H1 (cell line): Measurements from ENCODE around the gene HTR6. TPM values are rescaled to one million over a fixed set of nuclear protein-coding genes. Genes with fewer than 3 reads are reported as not detected.

Experiments used
- CTCF ChIA-PET: fragments of 300-600 bp; sonication (Branson Sonifier 250); formaldehyde crosslinking; loops from one replicate; lab custom pipeline; 2021; ENCODE audit not compliant: partially characterized antibody; lab: Charles Lee
- POLR2A ChIA-PET: fragments of 300-600 bp; sonication (Branson Sonifier 250); formaldehyde crosslinking; loops from one replicate; lab custom pipeline; 2021; ENCODE audit warnings: inconsistent platforms; ENCODE audit not compliant: partially characterized antibody; lab: Charles Lee
- DNase-seq, 2 experiments: peaks; one replicate each; pipeline versions ENCODE4 v3.0.0 to v3.0.0-alpha.2; 2010 to 2022; ENCODE audit warnings: low spot score in 2 of 2, low read depth in 1 of 2, mixed read lengths in 1 of 2
- FAIRE-seq: peaks from 2 replicates; lab custom pipeline; 2011; peaks lifted over from hg19 to GRCh38; lab: Jason Lieb, UNC
- H2AFZ ChIP-seq: 2 replicates; pipeline ENCODE4 v1.8.1; 2012; ENCODE audit warnings: low read length, inconsistent platforms
- H2AK5ac ChIP-seq: 2 replicates; pipeline ENCODE4 v1.6.1; 2013; ENCODE audit warnings: low read depth, low read length
- H2BK120ac ChIP-seq: replicated peaks from 2 replicates; pipeline ENCODE3; 2013; ENCODE audit warnings: low read depth, low read length, inconsistent platforms
- H2BK12ac ChIP-seq: 2 replicates; pipeline ENCODE4 v1.6.1; 2013; ENCODE audit warnings: low read depth, low read length
- H2BK15ac ChIP-seq: 2 replicates; pipeline ENCODE4 v1.6.1; 2013; ENCODE audit warnings: low read length
- H2BK20ac ChIP-seq: 2 replicates; pipeline ENCODE4 v1.6.1; 2013; ENCODE audit warnings: low read length
- H2BK5ac ChIP-seq: 2 replicates; pipeline ENCODE4 v1.6.1; 2013; ENCODE audit warnings: low read depth, low read length
- H3K14ac ChIP-seq: 2 replicates; pipeline ENCODE4 v1.6.1; 2013; ENCODE audit warnings: inconsistent platforms; ENCODE audit not compliant: insufficient read length
- H3K18ac ChIP-seq: 2 replicates; pipeline ENCODE4 v1.6.1; 2013; ENCODE audit warnings: low read length; ENCODE audit errors: extremely low read depth
- H3K23ac ChIP-seq: 2 replicates; pipeline ENCODE4 v1.6.1; 2013; ENCODE audit warnings: inconsistent platforms; ENCODE audit not compliant: insufficient read length
- H3K23me2 ChIP-seq: 2 replicates; pipeline ENCODE4 v1.6.1; 2013; ENCODE audit warnings: low read depth, low read length
- H3K27ac ChIP-seq: 2 replicates; pipeline ENCODE4 v1.6.1; 2011; ENCODE audit warnings: low read depth, low read length, inconsistent platforms
- H3K27me3 ChIP-seq, 4 experiments: replicated peaks in 1 of 4; 1 replicate in 1 of 4; 2 replicates in 3 of 4; pipeline versions ENCODE4 v1.6.1 to v1.8.1; 2011 to 2013; ENCODE audit warnings: low read length in 3 of 4, mild to moderate bottlenecking in 3 of 4, inconsistent platforms in 2 of 4, mixed read lengths in 2 of 4, moderate library complexity in 1 of 4; ENCODE audit not compliant: control insufficient read depth in 3 of 4, insufficient read depth in 3 of 4; ENCODE audit errors: extremely low read depth in 1 of 4
- H3K36me3 ChIP-seq, 4 experiments: 2 replicates each; pipeline versions ENCODE4 v1.6.1 to v1.8.1; 2011 to 2013; ENCODE audit warnings: mild to moderate bottlenecking in 4 of 4, low read length in 3 of 4, moderate library complexity in 2 of 4, control low read depth in 1 of 4, inconsistent platforms in 1 of 4; ENCODE audit not compliant: insufficient read depth in 4 of 4, control insufficient read depth in 2 of 4
- H3K4ac ChIP-seq: replicated peaks from 2 replicates; pipeline ENCODE3; 2013; ENCODE audit warnings: low read length, low read depth, mixed read lengths, inconsistent platforms; ENCODE audit not compliant: insufficient read length
- H3K4me1 ChIP-seq, 4 experiments: replicated peaks in 1 of 4; 1 replicate in 1 of 4; 2 replicates in 3 of 4; pipeline versions ENCODE4 v1.6.1 to v1.8.1; 2011 to 2013; ENCODE audit warnings: low read length in 3 of 4, inconsistent platforms in 2 of 4, mixed read lengths in 1 of 4; ENCODE audit not compliant: insufficient read depth in 4 of 4, control insufficient read depth in 3 of 4
- H3K4me2 ChIP-seq, 2 experiments: 2 replicates each; pipeline versions ENCODE4 v1.6.1 to v1.8.1; 2011 to 2013; ENCODE audit warnings: low read depth in 2 of 2, low read length in 2 of 2, control low read depth in 1 of 2, inconsistent platforms in 1 of 2, mild to moderate bottlenecking in 1 of 2; ENCODE audit not compliant: insufficient read depth in 1 of 2
- H3K4me3 ChIP-seq, 4 experiments: fragments of 200-600, 300-600 bp in 1 of 4; sonication (generic), shearing (Covaris generic), sonication (Bioruptor Twin) in 1 of 4; 2 replicates each; pipeline versions ENCODE4 v1.5.1 to v1.8.1; 2011 to 2016; ENCODE audit warnings: low read length in 4 of 4, low read depth in 3 of 4, control low read depth in 2 of 4, inconsistent platforms in 2 of 4, mild to moderate bottlenecking in 2 of 4, mixed read lengths in 1 of 4, moderate library complexity in 1 of 4; ENCODE audit not compliant: insufficient read depth in 2 of 4; ENCODE audit errors: extremely low read depth in 1 of 4
- H3K56ac ChIP-seq: replicated peaks from 2 replicates; pipeline ENCODE3; 2013; ENCODE audit warnings: low read depth, mild to moderate bottlenecking, mixed read lengths, low read length, inconsistent platforms; ENCODE audit not compliant: insufficient read length
- H3K79me1 ChIP-seq: 2 replicates; pipeline ENCODE4 v1.6.1; 2013; ENCODE audit warnings: low read depth, low read length, control low read depth
- H3K79me2 ChIP-seq, 2 experiments: 2 replicates each; pipeline versions ENCODE4 v1.6.1 to v1.8.1; 2012 to 2013; ENCODE audit warnings: low read length in 2 of 2, mild to moderate bottlenecking in 2 of 2, inconsistent platforms in 1 of 2; ENCODE audit not compliant: insufficient read depth in 2 of 2, control insufficient read depth in 1 of 2
- H3K9ac ChIP-seq, 4 experiments: replicated peaks in 1 of 4; 1 replicate in 1 of 4; 2 replicates in 3 of 4; pipeline versions ENCODE4 v1.6.1 to v1.8.1; 2011 to 2013; ENCODE audit warnings: low read depth in 3 of 4, low read length in 3 of 4, control low read depth in 2 of 4, mild to moderate bottlenecking in 2 of 4, moderate library complexity in 2 of 4, inconsistent platforms in 1 of 4; ENCODE audit errors: extremely low read depth in 1 of 4
- H3K9me3 ChIP-seq, 2 experiments: 2 replicates each; pipeline versions ENCODE4 v1.6.1 to v1.8.1; 2012 to 2013; ENCODE audit warnings: mild to moderate bottlenecking in 2 of 2, moderate library complexity in 2 of 2, control low read depth in 1 of 2, inconsistent platforms in 1 of 2, low read depth in 1 of 2, low read length in 1 of 2, mixed read lengths in 1 of 2; ENCODE audit not compliant: insufficient read depth in 2 of 2
- H4K20me1 ChIP-seq, 2 experiments: replicated peaks in 1 of 2; 2 replicates each; pipeline versions ENCODE3 to v1.8.1; 2011 to 2013; ENCODE audit warnings: inconsistent platforms in 2 of 2, low read length in 2 of 2, mild to moderate bottlenecking in 1 of 2; ENCODE audit not compliant: insufficient read depth in 2 of 2, control insufficient read depth in 1 of 2
- H4K5ac ChIP-seq: 2 replicates; pipeline ENCODE4 v1.6.1; 2013; ENCODE audit warnings: low read length, low read depth, mixed read lengths, inconsistent platforms; ENCODE audit not compliant: insufficient read length
- H4K8ac ChIP-seq: 2 replicates; pipeline ENCODE4 v1.8.0; 2013; ENCODE audit warnings: mild to moderate bottlenecking, moderate library complexity, low read length, inconsistent platforms; ENCODE audit not compliant: insufficient read depth; ENCODE audit errors: extremely low read depth
- H4K91ac ChIP-seq: replicated peaks from 2 replicates; pipeline ENCODE3; 2013; ENCODE audit warnings: low read length, mixed read lengths, inconsistent platforms; ENCODE audit not compliant: insufficient read length
- ATF3 ChIP-seq: IDR thresholded peaks from 2 replicates; pipeline ENCODE4 v1.6.1; 2011; ENCODE audit warnings: low read depth, mild to moderate bottlenecking, low read length; ENCODE audit not compliant: insufficient read depth
- EZH2 ChIP-seq: fragments of 200-600 bp; sonication (generic); IDR thresholded peaks from 2 replicates; pipeline ENCODE4 v1.7.1; 2012; ENCODE audit warnings: low read depth, mild to moderate bottlenecking, moderate library complexity, low read length, inconsistent platforms; ENCODE audit not compliant: severe bottlenecking
- FOSL1 ChIP-seq: IDR thresholded peaks from 2 replicates; pipeline ENCODE4 v1.6.1; 2011; ENCODE audit warnings: mild to moderate bottlenecking, low read depth, low read length, moderate library complexity; ENCODE audit not compliant: insufficient read depth
- USF2 ChIP-seq: IDR thresholded peaks from 2 replicates; pipeline ENCODE4 v1.6.1; 2011; ENCODE audit warnings: low read length, improper control_type of control experiment
- WGBS, 2 experiments: shearing (Covaris generic) in 1 of 2; methylation state at CpG; one replicate each; pipeline versions ENCODE4 v1.1.6 to v1.1.7; 2013 to 2015; ENCODE audit warnings: low lambda C conversion rate in 2 of 2, mixed read lengths in 2 of 2, inconsistent platforms in 1 of 2, low coverage in 1 of 2, missing lambda C conversion rate in 1 of 2; ENCODE audit not compliant: insufficient replicate concordance in 2 of 2, insufficient coverage in 1 of 2, insufficient read length in 1 of 2; ENCODE audit errors: extremely low coverage in 1 of 2, missing lambda C conversion rate in 1 of 2; 5-methylcytosine and 5-hydroxymethylcytosine counted together
- polyA plus RNA-seq, 7 experiments: library from polyadenylated mRNA; depleted of rRNA in 3 of 7; stranded (reverse) in 5 of 7; unstranded in 2 of 7; fragments of >200 nt in 5 of 7; fragments of 200-250 nt in 2 of 7; gene quantifications; 1 replicate in 5 of 7; 2 replicates in 1 of 7; 4 replicates in 1 of 7; pipeline versions ENCODE4 v1.2.1 to v1.2.3, GENCODE V29; 2011 to 2013; ENCODE audit warnings: missing spikeins in 2 of 7, mixed read lengths in 2 of 7
- total RNA-seq: library from RNA; stranded (reverse); fragmentation: NEBNext Ultra II Directional; extraction: Animal tissue kit (Norgen Biotek cat#: 25700); gene quantifications from 2 replicates; pipeline ENCODE4 v1.2.1, GENCODE V29; 2021

Gene HTR6
- total and polyA plus RNA-seq, 2 of the 8 experiments (the other 6 are each of a cell fraction or from before 2014, with no cell fraction given): 0.76 to 0.95 TPM

- no peak overlapping the region; the same call in 1 of the 2 replicates for H4K8ac ChIP-seq
- peaks cover 3 to 4% of the 10 kb centered on the region in 2 experiments for H4K20me1 ChIP-seq
- H3K4me3 ChIP-seq: no peak overlapping the region
- no peak overlapping the region for H4K91ac ChIP-seq
- no peak overlapping the region for H2BK5ac ChIP-seq
- H3K36me3 ChIP-seq: peaks cover 0 to 20% (median 15%) of the 10 kb centered on the region in 4 experiments; a peak in 7 of 8 replicates
- peaks cover 3 to 9% (median 5%) of the 10 kb centered on the region in 4 experiments; a peak in 5 of 7 replicates for H3K4me1 ChIP-seq
- no peak overlapping the region for H3K56ac ChIP-seq
- no peak for FAIRE-seq
- H2BK12ac ChIP-seq: no peak overlapping the region
- H3K4ac ChIP-seq: no peak overlapping the region
- no peaks in the 10 kb centered on the region for H3K23me2 ChIP-seq
- no peak overlapping the region for H3K14ac ChIP-seq
- no peak overlapping the region for H2AK5ac ChIP-seq
- no peak overlapping the region for H3K18ac ChIP-seq
- DNase-seq: no peak
- no peaks in the 10 kb centered on the region for H3K79me1 ChIP-seq
- no peak overlapping the region for H4K5ac ChIP-seq
- POLR2A ChIA-PET: interaction anchor here (0.6 to 2.6 kb wide), 6 partner anchors 8 to 377 kb away, joined by 3 to 12 read pairs (median 3); partner anchors contain the start of genes EMC1 and MRTO4
- H2BK20ac ChIP-seq: no peak overlapping the region
- H3K4me2 ChIP-seq: no peak overlapping the region
- CTCF ChIA-PET: interaction anchor here (0.5 to 4.3 kb wide), 10 partner anchors 9 to 1700 kb away, joined by 3 to 27 read pairs (median 4); no protein-coding TSS in a partner anchor
- no peaks in the 10 kb centered on the region for H3K79me2 ChIP-seq
- no peaks in the 10 kb centered on the region for H3K9me3 ChIP-seq
- no peak overlapping the region for H2AFZ ChIP-seq
- H3K27me3 ChIP-seq: no peaks in the 10 kb centered on the region
- H3K27ac ChIP-seq: no peak overlapping the region
- H2BK15ac ChIP-seq: no peak overlapping the region
- H2BK120ac ChIP-seq: no peak overlapping the region
- H3K9ac ChIP-seq: no peak overlapping the region; a peak in 1 of 7 replicates
- H3K23ac ChIP-seq: no peak overlapping the region
- WGBS, 2 experiments: 73% methylated on average over 3 of the region's 3 CpGs; no CpG with 5 or more reads in 1 of the 2 experiments
- no peak for TF ChIP-seq EZH2
- no peak for TF ChIP-seq USF2
- TF ChIP-seq FOSL1: no peak
- no peak for TF ChIP-seq ATF3
Observed at GRCh38 chr1:19628879-19629278, 35.8 kb upstream of the HTR6 start.
